ENCODE measurements around the gene C19orf38. TPM values are rescaled to one million over a fixed set of nuclear protein-coding genes. Genes with fewer than 3 reads are reported as not detected.
"Not testable (repeated sequence)": the region's sequence is repeated elsewhere in the genome, so short reads cannot be mapped to it uniquely, and the experiment has no call there.

C19orf38 gene
- polyA plus RNA-seq, 1 donor: 1.4 TPM

DNA sequence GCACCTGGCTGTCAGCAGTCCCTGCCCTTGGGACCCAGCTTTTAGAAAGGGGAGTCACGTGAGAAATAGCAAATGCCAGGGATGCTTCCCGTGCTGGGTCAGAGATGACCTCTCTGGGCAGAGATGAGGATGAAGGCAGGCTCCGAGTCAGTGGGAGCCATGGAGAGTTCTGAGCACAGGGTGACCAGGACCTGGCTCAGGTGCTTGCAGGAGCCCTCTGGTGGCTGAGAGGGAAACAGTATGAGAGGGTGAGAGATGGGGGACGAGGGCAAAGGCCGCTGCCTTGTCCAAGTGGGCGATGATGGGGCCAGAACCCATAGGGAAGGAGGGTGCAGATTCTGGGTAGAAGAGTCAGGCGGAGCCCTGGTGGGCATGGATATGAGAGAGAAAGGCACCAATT is 28.0 kb upstream of the C19orf38 start:
- no peak for DNase-seq

DNA sequence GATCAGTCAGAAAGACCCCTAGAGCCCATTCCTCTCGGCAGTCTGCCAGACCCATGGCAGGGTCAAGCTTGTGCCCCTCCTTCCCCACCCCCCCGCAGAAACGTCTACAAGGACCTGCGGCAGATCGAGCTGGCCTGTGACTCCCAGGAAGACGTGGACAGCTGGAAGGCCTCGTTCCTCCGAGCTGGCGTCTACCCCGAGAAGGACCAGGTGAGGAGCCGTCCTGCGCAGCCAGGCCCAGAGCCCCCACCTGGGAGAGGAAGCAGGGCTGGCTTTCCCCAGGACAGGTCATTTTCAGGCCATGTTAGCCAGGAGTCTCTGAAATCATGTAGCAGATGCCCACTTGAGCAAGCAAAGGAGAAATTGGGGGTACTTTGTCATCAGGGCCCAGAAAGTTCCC is 24.5 kb upstream of the C19orf38 start:
- no peak for DNase-seq

DNA sequence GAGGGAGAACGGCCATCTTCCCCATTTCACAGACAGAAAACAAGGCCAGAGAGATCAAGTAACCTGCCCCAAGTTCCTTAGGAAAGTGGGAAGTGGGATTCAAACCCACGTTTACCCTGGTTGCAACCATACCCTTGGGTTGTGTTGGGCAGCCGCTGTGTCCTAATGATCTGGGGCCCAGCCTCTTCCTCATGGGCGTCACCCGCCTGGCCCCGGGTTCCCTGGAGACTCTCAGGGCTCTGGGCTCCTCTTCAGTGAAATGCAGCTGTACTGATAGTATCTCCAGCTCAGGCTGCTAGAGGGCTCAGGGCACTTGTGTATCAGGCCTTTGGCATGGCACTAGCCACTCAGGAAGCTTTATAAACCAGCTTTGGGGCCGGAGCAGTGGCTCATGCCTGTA is 22.0 kb upstream of the C19orf38 start:
- no peak for DNase-seq

DNA sequence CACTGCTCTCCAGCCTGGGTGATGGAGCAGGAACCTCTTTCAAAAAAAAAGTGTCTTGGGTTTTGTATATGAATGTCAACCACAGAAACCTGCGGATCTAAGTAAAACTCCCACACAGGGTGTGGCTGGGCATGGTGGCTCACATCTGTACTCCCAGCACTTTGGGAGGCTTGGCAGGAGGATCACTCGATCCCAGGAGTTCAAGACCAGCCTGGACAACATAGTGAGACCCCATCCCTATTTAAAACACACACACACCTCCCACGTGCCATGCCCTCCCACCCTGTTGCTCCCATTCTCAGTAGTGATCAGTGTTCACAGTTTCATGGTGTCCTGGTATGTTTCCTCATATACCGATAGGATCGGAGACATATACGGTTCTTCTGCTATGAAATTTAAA is 21.4 kb upstream of the C19orf38 start:
- DNase-seq: no peak

DNA sequence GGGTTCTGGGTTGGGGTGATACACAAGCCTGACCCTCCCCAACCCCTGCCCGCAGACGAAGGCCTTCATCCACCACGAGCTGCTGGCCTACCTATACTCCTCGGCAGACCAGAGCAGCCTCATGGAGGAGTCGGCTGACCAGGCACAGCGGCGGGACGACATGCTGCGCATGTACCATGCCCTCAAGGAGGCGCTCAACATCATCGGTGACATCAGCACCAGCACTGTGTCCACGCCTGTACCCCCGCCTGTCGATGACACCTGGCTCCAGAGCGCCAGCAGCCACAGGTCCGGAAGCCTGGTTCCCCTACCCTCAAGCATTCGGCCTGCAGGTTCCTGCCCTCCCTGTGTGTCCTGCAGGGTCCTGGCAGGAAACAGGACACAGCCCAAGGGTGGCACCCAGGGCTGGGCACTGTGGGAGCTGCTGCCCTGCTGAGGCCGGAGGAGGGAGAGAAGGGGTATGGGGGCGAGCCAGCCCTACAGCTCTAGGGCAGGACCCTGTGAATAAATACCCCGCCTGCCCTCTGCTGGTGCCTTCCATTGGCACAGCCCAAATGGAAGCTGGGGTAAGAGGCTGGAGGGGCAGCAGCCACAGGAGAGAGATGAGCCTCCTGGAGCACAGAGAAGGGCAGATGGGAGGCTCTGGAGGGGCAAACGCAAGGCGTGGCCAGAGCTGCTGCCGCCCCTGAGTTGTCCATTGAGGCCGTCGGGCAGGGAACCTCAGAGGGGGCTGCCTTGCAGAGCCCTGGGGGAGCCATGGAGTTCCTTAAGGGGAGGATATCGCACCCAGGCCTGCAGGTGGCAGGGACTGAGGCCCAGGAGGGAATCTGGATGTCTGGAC is 19.0 kb upstream of the C19orf38 start:
- DNase-seq: no peak

DNA sequence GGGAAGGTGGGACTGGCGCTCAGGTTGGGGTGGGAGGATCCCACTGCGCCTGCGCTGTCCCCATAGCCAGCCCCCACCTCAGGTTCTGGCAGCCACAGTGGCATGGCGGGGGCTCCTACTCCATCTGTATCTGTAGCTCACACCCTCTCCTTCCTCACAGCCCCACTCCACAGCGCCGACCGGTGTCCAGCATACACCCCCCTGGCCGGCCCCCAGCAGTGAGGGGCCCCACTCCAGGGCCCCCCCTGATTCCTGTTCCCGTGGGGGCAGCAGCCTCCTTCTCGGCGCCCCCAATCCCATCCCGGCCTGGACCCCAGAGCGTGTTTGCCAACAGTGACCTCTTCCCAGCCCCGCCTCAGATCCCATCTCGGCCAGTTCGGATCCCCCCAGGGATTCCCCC is 18.2 kb upstream of the C19orf38 start:
- DNase-seq: no peak

DNA sequence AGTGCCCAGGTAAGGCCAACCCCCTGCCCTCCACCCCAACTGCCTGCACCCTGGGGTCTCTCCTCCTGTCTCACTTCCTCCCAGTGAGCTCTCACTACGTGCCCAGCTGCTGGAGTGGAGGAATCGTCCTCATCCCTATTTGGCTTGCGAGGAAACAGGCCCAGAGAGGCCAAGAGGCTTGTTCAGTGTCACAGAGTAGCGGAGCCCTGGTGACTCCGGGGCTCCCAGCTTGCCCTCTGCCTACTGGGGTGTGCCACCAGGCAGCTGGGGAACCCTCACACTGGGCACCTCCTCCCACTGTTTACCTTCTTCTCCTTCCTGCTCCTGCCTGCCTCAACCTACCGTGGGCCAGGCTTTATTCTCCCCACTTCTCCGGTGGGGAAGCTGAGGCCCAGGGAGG is 17.8 kb upstream of the C19orf38 start:
- no peak for DNase-seq

DNA sequence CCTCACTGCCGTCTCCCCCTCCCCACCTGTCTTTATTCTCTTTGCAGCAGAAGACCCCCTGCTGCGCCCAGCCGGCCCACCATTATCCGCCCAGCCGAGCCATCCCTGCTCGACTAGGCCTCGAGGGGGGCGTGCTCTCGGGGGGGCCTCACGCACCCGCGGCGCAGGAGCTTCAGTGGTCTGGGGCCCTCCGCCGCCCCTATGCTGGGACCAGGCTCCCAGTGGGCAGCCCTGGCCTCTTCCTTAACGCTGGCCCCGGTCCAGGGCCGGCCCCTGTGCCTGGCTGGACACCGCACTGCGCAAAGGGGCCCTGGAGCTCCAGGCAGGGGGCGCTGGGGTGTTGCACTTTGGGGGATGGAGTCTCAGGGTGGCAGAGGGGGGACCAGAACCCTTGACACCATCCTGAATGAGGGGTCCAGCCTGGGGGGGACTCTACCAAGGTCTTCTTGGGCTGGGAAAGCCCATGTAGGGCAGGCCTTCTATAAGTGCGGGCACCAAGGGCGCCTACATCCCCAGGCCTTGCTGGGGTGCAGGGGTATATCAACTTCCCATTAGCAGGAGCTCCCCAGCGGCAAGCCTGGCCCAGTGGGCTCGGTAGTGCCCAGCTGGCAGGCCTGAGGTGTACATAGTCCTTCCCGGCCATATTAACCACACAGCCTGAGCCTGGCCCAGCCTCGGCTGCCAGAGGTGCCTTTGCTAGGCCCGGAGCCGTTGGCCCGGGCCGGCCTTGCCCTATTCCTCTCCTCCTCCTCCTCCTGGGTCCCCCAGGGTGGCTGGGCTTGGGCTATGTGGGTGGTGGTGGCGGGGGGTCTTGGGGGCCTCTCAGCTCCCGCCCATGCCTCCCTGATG is 17.1 kb upstream of the C19orf38 start:
- DNase-seq: no peak

DNA sequence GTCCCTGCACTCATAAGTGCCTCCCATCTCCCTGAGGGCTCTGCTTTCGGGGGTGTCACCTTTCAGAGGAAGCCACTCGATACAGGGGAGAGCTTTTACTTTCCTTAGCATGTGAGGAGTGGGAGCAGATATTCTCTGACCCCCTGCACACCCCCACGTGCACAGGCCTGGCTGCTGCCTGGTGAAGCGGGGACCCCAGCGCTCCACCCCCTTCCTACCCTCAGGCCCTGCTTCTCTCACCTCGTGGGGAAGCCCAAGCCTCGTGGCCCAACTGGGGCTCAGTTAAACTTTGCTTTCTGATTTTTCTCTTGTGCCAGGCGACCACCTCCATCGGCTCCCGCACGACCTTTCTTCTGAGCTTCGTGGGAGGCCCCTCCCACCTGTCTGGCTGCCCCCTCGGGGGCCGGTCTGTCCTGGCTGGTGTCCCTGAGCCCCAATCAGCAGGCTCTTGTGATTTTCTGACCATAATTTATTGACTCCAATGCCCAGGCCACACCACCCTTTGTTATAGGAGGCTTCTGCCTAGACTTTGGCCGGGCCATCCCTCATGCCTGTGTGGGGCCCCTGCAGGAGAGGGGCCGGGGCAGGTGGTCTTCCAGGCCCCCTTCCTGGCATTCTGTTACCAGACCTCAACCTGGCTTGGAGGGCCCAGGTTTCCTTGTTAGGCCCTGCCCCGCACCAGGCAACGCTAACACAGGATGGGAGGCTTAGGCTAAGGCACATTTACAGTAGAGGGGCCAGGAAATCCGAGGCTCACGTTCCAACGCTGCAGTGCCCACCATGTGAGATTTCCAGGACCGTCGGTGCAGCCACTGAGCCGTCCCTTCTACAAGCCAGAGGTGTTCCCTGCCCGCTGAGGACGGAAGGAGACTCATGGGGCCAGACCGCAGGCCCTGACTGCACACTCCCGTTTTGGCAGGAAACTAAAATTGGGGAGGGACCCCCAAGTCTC is 16.0 kb upstream of the C19orf38 start:
- DNase-seq: no peak

DNA sequence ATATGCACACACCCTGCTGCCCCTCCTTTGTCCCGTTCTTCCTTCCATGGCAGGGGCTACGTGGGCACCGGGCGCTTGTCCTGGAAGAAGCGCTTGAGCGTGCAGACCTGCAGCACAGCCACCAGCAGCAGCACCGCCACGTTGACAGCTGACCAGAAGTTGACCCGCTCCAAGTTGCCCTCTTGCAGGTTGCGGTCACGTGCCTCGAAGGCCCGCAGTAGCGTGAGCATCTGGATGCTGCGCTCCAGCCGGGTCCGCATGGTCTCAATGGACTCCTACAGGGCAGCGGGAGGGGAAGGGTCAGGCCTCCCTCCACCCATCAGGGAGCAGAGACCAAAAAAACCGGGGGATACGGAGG is 15.3 kb upstream of the C19orf38 start:
- DNase-seq: no peak

DNA sequence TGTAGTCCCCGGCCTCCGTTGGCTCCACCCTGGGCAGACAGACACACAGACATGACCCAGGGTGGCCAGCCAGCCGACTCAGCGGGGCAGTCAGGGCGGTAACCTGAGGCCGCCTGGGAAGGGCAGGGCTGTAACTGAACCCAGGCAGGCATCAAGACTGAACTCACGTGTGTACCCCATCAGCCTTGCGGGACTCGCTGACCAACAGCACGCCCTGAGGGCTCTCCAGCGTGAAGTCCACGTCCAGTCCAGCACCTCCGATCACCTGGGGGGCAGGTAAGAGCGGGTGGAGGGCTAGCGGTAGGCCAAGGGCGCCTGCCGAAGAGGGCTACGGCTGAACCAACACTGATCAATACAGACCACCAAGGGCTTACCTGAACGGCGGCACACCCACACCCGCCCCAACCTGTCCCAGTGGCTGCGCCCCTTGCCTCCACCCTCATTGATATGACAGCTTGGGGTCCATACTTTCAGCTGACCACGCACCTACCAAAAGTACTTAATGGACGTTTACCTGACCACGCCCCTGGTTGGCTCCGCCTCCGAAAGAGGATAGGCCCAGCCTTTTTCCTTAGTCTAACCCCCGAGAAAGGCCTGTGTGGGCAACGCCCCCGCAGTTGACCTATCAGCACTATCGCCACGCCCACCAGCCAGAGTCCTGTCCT is 13.0 kb upstream of the C19orf38 start:
- no peak for DNase-seq

DNA sequence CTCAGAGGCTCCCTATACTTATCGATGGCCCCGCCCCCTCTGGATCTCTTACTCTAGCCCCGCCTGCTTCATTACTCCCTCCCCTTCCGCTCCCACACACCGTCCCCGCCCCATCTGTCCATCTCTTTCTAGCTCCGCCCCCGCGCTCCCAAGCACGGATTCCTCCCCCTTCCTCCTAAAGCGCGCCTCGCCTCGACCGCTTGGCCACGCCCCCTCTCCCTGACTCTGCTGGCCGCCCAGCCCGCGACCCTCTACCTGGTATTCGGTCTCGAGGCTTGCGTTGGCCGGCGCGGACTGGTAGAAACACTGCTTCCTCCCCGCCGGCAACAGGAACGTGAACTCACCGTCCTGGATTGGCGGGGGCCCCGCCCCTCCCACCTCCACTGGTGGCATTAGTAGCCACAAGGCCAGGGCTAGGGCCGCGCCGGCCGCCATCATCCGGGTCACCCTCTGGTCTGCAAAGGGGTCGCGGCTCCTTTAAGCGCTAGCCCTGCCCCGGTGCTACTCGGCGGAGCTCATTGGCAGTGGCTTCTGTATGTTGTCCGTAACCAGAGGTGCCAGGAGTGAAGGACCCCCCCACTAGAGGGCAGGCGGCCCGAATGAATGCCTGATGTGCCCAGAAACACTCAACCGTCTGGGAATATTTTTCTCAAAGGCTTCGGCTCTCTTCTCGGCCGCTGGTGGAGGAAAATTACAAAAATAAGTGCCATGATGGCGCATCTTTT is 12.3 kb upstream of the C19orf38 start, which contains the start of gene TMED1:
TSS of gene TMED1 (minus strand) at position 459 of the 725 bp plus-strand sequence. CDS start at position 438, 21 bp downstream.
- peak; percentile 99 for DNase-seq

DNA sequence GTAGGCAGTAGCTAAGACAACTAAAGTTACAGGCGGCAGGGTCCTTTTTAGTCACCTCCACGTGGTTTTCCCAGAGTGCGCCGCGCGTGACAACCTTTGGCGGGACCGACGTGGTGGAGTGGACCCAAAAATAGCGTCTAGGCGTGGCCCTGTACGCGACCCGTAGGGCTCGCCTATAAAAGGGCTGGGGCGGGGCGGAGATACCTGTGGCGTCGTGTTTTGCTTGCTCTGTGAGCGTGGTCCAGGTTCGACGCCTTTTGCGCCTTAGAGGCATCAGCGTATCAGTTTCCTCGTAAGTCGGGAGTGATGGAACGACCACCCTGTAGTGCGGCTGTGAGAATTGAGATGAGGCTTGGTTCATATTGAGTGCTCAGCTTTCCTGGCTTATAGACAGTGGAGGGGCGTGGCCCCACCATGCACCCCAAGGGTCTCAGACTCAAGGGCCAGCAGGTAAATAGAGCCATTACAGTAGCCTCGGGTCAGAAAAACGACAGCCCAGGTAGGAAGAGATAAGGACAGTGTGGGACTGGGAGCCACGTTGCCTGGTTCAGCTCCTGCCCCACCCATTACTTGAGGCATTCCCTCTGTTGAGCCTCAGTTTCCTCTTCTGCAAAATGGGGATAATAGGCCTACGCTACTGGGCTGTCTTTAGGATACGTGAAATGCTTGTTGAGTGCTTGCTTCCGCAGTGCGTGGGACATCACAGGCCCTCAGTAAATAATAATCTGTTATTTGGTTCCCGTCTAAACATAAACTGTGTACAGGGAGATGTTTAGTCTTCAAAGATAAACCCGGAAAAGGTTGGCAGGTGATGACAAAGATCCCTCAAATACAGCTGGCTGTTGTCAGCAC is 11.5 kb upstream of the C19orf38 start:
- DNase-seq: no peak

DNA sequence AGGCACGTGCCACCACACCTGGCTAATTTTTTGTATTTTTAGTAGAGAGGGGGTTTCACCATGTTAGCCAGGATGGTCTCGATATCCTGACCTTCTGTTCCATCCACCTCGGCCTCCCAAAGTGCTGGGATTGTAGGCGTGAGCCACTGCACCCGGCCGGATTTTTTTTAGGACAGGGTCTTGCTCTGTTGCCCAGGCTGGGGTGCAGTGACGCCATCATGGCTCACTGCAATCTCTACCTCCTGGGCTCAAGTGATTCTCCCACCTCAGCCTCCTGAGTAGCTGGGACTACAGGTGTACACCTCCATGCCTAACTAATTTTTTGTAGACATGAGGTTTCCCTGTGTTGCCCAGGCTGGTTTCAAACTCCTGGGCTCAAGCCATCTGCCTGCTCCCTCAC is 10.6 kb upstream of the C19orf38 start:
- DNase-seq: not testable (repeated sequence)

DNA sequence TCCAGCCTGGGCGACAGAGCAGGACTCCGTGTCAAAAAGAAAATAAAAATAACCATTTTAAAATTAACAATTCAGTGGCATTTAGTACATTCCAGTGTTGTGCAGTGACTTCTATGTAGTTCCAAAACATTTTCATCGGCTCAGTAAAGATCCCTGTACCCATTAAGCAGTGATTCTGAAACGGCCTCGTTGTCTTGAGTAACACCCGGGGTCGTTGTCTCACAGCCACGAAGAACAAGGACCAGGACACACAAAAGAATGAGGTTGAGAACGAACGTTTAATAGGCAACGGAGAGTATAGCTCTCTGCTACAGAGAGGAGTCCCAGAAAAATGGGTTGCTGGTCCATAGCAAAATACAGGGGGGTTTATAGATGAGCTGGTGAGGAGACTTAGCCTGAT is 9.8 kb upstream of the C19orf38 start:
- DNase-seq: no peak

DNA sequence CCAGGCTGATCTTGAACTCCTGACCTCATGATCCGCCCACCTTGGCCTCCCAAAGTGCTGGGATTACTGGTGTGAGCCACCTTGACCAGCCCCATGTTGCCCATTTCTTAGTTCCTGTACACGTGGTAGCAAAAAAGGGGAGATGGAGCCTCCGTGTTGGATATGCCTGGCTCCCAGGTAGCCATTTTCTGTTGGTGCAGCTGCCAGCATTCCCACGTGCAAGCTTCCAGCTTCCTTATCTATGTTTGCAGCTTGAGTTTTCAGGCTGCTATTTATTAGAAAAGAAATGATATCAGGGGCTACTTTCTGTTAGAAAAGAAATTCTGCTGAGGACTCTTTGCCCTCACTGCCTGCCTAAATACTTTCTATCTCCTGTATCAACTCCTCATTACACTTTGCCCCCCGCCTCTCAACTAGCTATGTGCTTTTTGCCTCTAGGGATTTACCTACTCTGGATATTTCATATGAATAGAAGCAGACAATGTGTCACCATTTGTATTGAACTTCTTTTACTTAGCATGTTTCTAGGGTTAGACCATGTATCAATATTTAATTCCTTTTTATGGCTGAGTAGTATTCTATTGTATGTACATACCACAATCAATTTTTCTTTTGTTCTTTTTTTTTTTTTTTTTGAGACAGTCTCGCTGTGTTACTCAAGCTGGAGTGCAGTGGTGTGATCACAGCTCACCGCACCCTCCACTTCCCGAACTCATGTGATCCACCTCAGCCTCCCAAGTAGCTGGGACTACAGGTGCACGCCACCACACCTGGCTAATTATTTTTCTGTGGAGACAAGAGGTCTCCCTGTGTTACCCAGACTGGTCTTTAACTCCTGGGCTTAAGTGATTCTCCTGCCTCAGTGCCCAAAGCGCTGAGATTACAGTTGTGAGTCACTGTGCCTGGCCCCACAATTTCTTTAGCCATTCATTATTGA is 8.8 kb upstream of the C19orf38 start:
- no peak for DNase-seq

DNA sequence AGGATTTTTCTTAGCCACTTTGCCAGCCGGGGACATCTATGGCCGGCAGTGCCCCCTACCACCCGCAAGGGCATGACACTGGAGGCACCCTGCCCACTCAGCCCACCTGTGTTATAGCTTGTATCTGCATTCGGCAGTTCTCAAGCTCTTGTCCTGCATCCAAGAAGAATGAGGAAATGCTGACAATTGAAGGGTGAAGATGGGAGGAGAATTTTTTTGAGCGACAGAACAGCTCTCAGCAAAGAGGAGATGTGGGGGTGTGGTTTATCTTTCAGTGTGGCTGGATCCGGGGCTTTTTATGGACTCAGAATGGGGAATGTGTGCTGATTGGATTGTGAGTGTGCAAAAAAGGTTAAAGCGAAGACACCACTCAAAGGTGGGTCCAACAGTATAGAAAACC is 5.4 kb upstream of the C19orf38 start:
- no peak for DNase-seq

DNA sequence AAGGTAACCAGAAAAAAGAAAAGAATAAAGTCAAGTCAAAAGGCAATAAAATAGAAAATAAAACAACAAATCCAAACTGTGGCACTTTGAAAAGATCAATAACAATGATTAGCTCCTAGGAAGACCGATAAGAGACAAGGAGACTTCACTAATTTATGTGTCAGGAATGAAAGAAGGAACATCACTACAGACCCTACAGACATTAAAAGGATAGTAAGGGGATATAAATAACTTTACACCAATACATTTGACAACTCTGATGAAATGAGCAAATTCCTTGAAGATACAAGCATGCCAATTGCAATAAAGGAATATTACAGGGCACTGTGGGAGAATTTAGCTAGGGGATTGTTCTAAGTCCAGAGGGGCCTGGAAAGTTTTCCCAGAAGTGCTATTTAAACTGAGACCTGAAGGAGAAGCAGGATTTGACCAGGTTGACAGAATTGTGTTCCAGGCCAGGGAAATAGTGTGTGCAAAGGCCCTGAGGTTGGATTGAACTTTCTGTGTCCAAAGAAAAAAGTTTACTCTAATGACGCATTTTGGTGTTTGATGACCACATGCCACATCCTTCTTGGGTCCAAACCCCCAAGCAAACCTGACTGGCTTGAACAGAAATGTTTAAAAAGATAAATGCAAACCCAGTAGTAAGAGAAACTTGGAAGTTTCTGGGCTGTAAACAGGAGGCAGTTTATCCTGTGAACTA is 1.6 kb upstream of the C19orf38 start:
- DNase-seq: no peak

Measured in left kidney (tissue), 2 donors.